Amygdala (tissue), 56 donors: Measurements from ENCODE around the gene DCPS.
A peak's percentile ranks its signal among the peaks of the same experiment; 100 is the strongest.
"Not testable (repeated sequence)": the region's sequence is repeated elsewhere in the genome, so short reads cannot be mapped to it uniquely, and the experiment has no call there.

Experiments used
- DNase-seq, 56 donors: peaks; one replicate each; lab custom pipeline; 2025; lab: John Stamatoyannopoulos, UW

The DCPS gene

DNA sequence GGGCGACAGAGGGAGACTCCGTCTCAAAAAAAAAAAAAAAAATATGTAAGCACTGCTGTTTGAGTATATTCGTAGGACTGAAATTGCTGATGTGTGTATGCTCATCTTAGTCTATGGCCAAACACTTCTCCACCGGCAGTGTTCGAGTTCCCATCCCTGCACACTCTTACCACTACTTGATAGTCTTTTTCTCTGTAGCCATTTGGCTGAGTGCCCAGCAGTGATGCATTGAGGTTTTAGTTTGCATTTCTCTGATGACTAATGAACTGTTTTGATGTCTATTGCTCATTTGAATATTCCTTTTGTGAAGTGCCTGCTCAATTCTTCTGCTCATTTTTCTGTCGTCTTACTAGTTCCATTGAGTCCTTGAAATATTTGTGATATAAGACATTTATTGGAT, 19.0 kb upstream of the DCPS start:
- DNase-seq = peak in 17 of 56 donors; percentile 6 to 76 (median 28)

DNA sequence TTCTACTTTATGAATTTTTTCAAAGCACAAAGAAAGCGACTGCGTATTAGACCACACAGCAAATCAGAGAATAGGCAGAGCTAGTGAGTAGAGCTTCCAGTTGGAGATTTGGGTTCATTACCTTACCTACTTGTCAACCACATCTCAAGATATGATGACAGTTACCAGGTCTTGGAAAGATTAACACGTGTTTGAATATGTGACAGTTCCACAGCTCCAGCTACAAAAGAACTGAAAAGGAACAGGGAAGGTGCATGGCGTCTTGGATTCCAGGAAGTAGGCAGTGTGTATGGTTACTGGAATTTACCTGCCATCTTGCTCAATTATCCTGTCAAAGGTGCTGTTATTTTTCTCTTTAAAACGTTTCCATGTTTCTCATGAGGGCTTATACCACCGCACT, 15.6 kb upstream of the DCPS start:
- DNase-seq = no peak

DNA sequence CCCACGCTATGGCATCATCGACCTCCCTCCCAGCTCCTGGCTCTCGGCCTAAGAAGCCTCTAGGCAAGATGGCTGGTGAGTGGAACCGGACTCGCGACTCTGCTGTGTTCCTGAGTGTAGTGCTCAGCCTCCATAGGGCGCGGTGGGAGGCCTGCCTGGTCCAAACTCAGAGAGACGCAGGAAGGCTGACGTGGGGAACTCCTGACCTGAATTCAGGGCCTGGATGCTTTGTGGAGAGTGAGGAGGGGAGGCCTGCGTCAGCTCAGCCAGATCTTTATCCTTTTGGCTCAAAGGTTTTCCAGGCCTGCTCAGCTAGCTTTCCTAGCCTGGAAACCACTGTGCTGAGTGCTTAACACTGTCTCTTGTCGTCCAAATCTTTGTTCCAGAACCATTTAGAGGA, 13.0 kb upstream of the DCPS start:
- DNase-seq = no peak

DNA sequence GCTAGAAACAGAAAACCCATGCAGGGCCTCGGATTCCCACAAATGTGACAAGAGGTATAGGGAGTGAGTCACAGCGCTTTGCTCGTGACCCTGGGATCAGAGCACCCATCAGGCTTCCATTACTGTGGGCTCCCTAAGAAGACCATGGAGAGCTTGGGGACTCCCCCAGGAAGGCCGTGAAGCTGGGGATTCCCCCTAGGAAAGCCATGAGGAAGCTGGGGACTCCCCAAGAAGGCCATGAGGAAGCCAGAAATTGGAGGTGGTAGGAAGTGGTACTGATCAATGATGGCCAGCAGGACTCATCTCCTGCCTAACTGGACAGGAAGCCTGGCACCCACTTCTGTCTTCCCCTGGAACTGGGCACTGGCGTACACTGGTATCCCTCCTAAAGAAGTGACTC, 10.1 kb upstream of the DCPS start:
- no peak for DNase-seq

DNA sequence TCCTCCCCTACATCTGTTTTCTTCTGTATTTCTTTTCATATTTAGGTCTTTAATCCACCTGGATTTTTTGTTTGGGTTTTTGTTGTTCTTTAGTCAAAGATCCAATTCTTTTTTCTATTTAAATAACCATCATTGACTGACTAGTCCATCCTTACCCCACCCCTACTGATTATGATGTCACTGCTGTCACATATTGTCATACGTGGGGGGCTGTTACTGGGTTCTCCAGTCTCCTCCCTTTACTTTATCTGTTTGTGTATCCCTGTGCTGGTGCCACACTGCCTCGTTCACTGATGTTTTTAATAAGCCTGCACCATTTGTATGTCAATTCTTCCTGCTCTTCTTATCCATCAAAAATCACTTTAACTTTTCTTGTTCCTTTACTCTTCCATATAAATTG, 6.9 kb upstream of the DCPS start:
- no peak for DNase-seq

DNA sequence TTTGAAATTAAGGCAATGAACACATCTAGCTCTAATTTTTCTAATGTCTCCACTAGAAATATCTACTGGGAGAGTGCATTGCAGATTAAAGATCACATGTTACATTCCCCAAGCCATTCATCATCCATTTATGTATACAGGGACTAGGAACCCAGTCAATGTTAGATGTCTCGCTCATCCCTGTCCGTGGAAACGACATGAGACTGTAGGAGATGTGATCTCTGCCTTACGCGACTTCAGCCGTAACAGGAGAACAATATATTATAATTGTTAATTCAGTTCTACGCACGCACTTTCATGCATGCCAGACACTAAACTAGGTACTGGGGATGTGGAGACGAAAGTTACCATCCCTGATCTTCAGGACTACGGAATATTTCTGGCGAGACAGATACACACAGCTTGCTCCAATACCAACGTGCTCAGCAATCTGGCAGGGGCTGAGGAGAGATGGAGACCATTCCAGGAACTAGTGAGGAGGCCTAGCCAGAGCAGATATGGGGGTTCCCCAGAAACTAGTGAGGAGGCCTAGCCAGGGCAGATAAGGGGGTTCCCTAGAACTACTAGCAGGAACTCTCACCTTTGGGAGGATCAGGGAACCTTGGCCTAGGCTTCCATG, 706 bp downstream of the DCPS start:
- peak in 1 of 56 donors; percentile 41 for DNase-seq

DNA sequence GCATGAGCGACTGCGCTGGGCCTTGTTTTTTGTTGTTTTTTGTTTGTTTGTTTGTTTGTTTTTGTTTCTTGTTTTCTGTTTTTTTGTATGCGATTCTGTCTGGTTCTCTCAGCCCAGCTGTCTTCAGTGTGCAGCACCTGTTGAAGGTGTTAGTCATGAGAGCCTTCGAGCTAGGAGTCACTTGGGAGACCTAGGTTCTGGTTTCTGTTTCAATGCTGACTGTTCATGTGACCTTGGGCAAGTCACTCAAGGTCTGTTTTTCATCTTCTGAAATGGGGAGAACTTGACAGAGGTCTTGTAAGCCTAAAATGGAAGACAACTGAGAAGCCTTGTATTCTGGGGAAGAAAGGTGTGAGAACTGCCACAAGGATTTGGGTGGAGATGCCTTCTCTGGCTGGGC, 1.8 kb downstream of the DCPS start:
- DNase-seq = no peak

DNA sequence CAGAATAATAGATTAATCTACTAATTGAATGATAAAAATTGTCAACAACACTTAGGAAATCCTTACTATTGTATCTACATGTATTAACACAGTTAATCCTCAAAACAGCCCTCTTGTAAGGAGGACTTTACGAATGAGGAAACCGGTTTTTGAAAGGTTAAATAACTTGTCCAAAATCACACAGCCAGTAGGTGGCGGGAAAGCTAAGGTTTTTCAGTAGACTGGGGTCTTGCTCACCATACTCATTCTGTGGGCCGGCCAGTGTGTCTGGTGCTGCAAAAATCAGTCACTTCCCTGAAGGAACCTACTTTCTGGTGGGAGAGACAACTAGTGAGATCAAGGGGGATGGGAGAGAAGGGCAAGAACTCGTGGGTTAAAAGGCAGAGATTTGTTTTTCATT, 3.8 kb downstream of the DCPS start:
- DNase-seq = peak in 3 of 56 donors; percentile 16 to 36 (median 23)

DNA sequence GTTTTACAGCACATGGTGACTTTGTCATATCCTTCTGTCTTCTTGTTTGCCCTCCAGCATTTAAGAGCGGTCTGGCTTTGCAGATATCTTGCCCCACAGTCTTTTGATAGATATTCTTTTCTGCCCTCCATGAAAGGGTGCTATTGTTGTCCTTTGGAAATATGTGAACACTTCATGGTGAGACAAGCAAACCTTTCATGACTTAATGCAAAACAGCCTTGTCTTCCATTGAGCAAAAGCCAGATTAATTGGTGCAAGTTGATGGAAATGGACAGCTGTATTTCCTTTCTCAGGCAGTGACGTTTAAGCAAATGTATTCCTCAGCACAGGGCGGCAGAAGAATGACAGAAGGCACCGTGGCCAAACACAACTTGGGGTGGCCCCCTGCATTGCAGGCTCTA, 4.4 kb downstream of the DCPS start:
- peak in 1 of 56 donors; percentile 26 for DNase-seq

DNA sequence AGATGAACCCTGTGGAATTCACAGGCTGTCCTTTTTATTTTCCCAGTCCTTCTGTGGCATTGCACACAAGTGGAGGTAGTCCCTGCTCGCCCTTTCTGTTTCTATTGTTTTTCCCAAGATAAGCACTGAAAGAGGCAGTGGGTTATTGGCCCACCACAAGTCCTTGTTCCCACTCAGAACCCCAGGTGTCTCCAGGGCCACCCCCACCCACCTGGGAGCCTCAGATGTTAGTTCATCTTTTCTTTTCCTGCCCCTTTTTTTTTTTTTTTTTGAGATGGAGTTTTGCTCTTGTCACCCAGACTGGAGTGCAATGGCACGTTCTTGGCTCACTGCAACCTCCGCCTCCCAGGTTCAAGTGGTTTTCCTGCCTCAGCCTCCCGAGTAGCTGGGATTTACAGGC, 4.9 kb downstream of the DCPS start:
- DNase-seq = not testable (repeated sequence)

DNA sequence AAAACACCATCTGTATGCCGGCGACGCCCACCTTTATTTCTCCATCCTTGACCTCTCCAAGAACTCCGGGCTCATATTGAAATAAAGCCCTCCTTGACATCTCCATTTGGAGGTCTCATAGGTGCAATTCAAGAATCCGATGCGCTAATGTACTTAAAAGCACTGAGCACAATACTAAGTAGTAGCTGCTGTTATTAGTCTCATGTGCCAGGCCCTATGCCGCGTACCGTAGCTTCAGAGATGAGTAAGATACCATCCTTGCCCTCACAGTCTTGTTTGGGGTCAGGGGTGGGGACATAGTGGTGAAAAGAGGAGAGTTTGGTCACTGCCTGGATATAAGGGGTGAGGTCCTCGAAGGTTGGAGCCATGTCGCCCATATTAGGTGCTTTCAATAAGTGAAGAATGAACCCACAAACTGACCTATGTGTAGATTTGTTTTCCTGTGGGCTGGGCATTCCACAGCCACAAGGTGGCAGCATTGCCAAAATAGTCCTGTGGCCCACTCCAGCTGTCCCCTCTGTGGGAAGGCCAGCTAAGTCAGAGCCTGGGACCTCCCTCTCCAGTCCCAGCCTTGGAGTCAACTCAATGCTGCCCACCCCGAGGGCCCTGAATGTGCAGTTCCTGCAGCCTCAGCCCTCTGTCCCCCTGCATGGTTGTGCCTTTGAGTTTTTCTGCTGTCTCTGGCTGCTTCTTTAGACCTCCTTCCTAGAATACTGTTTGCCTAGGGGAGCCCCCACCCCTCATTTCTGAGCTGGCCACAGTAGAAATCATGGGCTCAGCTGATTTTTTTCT, 6.5 kb downstream of the DCPS start:
- DNase-seq = peak in 49 of 56 donors; percentile 3 to 86 (median 57)

DNA sequence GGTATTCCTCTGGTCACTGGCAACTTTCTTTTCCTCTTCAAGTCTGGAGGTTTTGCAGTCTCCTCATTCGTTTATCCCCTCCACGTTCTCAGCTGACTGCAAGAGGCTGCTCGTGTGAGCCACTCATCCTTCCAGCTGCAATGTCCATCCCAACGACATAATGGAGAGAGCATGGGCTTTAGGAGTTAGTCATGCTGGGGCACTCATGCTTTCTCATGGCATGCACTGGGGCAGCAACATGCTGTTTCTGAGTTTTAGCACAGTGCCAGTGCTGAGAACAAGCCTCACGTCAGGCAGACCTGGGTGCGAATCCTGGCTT, 7.1 kb downstream of the DCPS start:
- DNase-seq = no peak

DNA sequence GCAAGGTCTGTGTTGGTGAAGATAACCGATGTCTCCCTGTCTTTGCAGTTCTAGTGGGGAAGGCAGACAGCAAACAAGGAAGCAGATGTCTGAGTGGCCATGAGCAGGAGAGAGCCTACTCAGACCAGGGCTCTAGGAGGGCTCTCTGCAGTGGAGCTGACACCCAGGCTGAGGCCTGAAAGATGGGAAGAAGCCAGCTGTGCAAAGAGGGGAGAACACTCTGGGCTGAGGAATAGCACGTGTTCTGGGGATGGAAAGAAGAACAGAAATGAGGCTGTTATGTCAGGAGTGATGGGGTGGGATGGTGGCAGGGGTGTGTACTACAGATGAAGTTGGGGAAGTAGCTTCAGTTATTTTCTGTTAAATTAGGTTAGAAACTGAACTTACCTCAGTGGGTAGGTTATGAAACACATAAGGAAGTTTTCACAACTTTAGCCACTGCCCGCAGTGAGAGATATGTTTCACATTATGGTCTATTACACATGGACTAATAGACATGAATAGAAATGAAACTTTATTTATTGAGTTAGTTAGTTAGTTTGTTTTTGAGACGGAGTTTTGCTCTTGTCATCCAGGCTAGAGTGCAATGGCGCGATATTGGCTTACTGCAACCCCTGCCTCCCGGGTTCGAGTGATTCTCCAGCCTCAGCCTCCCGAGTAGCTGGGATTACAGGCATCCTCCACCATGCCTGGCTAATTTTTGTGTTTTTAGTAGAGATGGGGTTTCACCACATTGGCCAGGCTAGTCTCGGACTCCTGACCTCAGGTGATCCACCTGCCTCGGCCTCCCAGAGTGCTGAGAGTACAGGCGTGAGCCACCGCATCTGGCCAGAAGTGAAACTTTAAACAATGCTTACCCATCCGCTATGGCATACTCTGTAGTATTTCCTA, 7.8 kb downstream of the DCPS start:
- no peak for DNase-seq

DNA sequence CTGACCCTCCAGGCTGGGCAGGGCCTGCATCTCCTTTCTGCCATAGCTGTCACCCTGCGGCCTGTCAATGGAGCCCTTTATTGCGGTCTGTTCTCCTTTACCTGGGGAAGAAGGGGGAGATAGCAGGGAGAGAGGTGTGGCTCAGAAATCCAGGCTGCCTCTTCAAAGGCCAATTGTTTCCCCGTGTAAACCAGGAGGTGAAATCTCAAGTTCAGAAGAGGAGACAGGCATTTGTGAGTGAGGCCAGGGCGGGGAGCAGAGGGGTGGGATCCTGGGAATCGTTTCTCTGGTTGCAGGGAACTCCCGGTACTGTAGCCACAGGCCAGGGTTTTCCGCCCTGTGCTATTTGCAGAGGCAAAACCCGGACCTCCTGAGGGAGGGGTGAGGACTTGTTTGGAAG, 9.1 kb downstream of the DCPS start:
- DNase-seq = no peak

DNA sequence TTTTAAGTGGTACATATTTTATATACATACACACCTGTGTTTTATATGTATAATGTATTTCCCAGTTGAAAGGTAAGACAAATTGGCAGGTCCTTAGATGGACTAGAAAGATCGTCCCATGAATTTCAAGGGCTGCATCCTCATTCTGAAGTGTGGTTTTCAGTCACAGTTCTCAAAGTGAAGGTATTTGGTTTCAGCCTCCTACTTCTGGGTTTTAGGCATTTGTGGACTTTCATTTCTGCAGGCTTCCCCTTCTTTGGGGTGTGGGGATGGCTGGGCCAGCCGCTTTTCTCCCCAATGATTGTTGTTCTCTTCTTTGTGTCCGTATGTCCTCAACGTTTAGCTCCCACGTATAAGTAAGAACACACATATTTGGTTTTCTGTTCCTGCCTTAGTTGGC, 10.0 kb downstream of the DCPS start:
- no peak for DNase-seq

DNA sequence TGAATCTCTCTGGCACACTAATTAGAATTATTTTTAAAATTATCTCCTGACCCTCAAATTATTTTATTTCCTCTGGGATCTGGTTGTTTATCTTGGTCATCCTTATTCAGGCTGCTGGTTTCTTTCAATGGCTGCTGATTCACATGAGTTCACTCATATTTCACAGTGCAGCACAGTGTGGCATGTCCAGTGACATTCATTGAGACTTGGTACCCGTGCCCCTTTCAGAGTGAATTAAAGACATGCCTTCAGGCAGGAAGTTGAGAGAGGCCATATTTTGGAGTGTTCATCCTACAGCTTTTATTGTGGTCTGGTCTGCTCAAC, 13.5 kb downstream of the DCPS start:
- DNase-seq = no peak

DNA sequence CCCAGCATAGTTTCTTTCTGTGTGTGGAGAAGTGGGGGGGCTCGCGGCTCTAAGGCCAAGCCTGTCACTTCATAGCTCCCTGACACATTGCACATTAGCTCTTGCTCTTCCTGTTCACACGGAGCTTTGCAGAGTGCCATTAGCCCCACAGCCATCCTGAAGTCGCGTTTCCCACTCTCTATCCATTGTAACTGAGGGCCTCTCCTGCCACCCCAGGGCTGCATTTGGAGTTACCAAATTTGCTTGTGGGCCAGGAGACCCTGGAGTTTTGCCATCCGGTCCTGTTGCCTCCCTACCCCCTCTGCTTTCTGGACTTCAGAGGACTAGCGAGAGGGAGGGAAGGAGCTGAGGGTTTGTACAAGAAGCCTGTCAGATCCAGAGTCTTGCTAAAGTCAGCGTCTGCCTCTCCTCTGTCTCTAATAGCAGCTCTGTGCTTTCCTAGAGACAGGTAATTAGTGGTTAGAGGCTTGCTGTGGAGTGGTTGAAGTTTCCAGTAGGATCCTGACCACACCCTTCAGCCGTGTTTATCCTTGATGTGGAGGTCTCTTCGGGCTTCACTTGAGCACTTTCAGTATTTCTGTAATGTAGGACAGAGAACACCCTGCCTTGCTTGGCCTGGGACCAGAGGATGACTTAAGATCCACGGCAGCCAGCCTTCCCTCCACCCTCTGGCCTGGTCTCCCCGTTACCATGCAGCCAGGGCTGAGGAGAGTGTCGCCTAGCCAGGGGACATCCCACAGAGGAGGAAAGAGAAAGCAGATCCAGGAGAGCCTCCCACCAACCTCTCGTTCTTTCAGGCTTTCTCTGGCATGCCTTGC, 14.1 kb downstream of the DCPS start:
- DNase-seq = peak in 12 of 56 donors; percentile 4 to 29 (median 19)

DNA sequence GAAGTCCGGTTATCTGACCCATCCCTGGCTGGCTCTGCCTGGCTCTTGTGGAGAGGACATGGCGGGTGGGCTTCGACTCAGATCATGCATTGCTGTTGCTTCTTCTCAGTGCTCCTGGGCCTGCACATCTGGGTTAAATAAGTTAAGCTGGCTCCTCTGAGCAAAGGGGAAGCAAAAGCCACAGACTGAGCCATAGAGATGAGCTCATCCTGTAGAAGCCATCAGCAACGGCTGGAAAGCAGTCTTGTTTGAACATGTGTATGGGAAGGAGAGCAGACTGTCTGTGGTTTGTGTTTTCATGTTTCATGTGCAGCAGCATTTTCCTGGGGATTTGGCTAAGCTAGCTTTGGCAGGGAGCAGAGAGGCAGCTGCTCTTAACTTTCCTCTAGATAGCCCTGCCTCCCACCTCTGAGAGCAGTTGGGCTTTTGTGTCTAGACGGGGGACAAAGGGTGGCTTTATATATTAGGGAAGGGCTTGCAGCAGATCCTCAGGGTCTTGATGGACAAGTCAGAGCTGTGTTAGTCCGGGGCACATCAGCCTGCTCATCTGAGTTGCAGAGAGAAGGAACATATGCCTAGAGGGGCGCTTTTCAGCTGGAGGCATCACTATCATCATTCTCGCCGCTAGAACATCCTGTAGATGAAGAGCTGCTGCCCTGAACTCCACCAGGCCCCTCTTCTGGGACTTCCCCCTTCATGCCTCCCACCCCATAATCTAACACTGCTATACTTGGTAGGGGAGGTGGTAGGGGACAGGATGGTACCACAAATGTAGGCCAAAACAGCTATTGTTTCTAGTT, 14.9 kb downstream of the DCPS start:
- DNase-seq = peak in 6 of 56 donors; percentile 11 to 41 (median 27)

DNA sequence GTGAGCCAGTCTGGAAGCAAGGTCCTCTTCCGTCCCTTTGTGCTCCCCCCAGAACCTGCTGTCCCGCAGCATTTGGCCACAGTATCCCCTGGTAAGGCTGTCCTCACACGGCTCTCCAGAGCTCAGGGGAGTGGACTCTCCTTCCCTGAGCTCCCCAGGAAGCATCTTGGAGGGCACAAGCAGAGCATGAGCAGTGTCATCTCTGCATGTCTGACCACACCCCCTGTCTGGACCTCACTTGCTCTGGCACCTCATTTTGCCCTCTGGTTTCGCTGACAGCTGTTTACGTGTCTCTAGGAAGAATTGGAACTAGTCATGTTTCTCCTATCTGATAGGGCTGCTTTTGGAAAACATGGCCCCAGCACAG, 15.5 kb downstream of the DCPS start:
- DNase-seq = no peak

DNA sequence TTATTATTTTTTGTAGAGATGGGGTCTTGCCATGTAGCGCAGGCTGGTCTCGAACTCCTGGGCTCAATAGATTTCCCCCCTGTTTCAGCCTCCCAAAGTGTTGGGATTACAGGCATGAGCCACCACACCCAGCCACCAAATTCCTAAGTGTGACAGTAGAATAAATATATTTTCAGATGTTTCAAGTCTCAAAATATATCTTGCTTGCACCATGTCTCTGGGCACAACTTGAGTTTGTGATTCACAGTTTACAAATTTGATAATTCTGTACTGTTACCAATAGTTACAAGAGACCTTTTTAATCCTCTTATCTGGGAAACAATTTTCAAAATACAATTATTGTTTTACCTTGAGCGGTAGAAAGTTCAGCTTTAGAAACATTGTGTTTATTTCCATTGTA, 19.1 kb downstream of the DCPS start:
- no peak for DNase-seq
